Mucosa of stomach (tissue), 1 donor: ENCODE data around the gene TGM6.

Experiments
- H3K27me3 ChIP-seq: one replicate; pipeline ENCODE4 v1.7.0; 2013; ENCODE audit warnings: mild to moderate bottlenecking, low read length; ENCODE audit not compliant: control insufficient read depth, insufficient read depth
- H3K36me3 ChIP-seq: one replicate; pipeline ENCODE4 v1.7.0; 2013; ENCODE audit warnings: low read length; ENCODE audit not compliant: control insufficient read depth, insufficient read depth
- H3K4me1 ChIP-seq: one replicate; pipeline ENCODE4 v1.7.0; 2013; ENCODE audit warnings: mild to moderate bottlenecking, low read length; ENCODE audit not compliant: control insufficient read depth, insufficient read depth
- H3K4me3 ChIP-seq: one replicate; pipeline ENCODE4 v1.7.0; 2013; ENCODE audit warnings: low read length
- H3K9ac ChIP-seq: one replicate; pipeline ENCODE4 v1.7.0; 2013; ENCODE audit warnings: mild to moderate bottlenecking, low read length, moderate library complexity
- H3K9me3 ChIP-seq: one replicate; pipeline ENCODE4 v1.7.0; 2013; ENCODE audit warnings: mild to moderate bottlenecking, low read length, moderate library complexity; ENCODE audit not compliant: control insufficient read depth
- donor health status: Pancreatic carcinoma.

The TGM6 gene

GRCh38 chr20:2446845-2447244, 66.1 kb downstream of the TGM6 start:
- no peak overlapping the region for H3K4me3 ChIP-seq
- no peaks in the 10 kb centered on the region for H3K36me3 ChIP-seq
- no peaks in the 10 kb centered on the region for H3K4me1 ChIP-seq
- H3K9ac ChIP-seq, result no peak overlapping the region
- H3K27me3 ChIP-seq, result no peaks in the 10 kb centered on the region
- no peaks in the 10 kb centered on the region for H3K9me3 ChIP-seq

DNA sequence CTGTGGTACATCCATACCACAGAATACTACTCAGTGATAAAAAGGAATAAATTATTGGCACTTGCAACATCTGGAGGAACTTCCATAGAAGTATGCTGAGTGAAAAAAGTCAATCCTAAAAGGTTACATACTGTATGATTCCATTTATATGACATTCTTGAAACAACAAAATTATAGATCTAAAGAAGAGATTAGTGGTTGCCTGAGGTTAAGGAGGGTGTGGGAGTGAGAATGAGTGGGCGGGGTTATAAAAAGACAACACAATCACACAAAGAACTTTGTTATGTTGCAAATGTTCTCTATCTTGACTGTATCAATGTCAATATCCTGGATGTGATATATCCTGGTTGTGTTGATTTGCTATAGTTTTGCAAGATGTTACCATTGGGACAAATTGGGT, 68.7 kb downstream of the TGM6 start:
- no peaks in the 10 kb centered on the region for H3K4me1 ChIP-seq
- no peaks in the 10 kb centered on the region for H3K9me3 ChIP-seq

DNA sequence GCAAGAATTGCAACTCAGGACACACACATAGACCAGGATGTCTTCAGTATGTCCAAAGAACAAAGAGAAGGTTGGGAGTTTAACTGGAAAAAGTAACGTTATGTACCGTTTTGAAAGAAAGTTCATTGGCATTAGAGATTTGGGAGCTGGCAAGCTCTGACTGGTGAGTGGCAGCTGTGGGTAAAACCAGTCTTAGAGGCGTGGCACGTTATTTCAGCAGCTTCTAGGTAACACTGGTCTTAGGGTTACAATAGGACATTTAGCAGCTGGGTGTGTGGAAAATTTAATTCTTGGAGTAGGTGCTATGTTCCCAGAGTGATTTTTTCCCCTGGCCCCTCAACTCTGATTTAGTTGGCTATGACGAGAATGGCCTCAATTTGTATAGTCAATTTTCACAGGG, 70.7 kb downstream of the TGM6 start:
- H3K4me1 ChIP-seq, result no peaks in the 10 kb centered on the region
- no peaks in the 10 kb centered on the region for H3K27me3 ChIP-seq
- no peak overlapping the region for H3K4me3 ChIP-seq
- H3K9me3 ChIP-seq, result no peaks in the 10 kb centered on the region
- no peaks in the 10 kb centered on the region for H3K36me3 ChIP-seq
- no peak overlapping the region for H3K9ac ChIP-seq

More for the DNA sequence above, 68.7 kb downstream of the TGM6 start:
- Histone ChIP-seq H3K27me3 (no peaks in the 10 kb centered on the region), H3K4me3 (no peak overlapping the region), H3K9ac (no peak overlapping the region), H3K36me3 (no peaks in the 10 kb centered on the region)

- no peaks in the 10 kb centered on the region for H3K36me3 ChIP-seq
- no peaks in the 10 kb centered on the region for H3K4me1 ChIP-seq
- H3K4me3 ChIP-seq, result no peak overlapping the region
- no peaks in the 10 kb centered on the region for H3K27me3 ChIP-seq
- H3K9me3 ChIP-seq, result no peaks in the 10 kb centered on the region
- H3K9ac ChIP-seq, result no peak overlapping the region
These were observed 71.4 kb downstream of the TGM6 start for GRCh38 chr20:2451939-2452732.

DNA sequence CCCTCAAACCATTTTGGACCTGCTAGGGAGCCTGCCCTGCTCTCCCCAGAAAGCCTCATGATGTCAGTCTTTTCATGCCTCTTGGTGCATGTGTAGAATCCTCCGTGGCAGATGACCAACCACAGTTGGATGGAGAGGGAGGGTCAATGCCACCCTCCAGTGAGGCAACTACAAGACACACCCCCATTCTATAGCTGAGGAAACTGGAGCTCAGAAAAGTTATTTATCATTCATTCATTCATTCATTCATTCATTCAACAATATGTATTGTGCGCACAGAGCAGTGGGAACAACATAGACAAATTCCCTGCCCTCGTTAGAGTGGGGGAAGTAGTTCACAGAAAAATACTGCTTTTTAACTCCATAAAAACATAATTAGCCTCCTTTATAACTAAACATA, 73.1 kb downstream of the TGM6 start:
- Histone ChIP-seq H3K9ac (no peak overlapping the region), H3K27me3 (no peaks in the 10 kb centered on the region), H3K36me3 (no peaks in the 10 kb centered on the region), H3K4me1 (no peaks in the 10 kb centered on the region), H3K9me3 (no peaks in the 10 kb centered on the region), H3K4me3 (no peak overlapping the region)

DNA sequence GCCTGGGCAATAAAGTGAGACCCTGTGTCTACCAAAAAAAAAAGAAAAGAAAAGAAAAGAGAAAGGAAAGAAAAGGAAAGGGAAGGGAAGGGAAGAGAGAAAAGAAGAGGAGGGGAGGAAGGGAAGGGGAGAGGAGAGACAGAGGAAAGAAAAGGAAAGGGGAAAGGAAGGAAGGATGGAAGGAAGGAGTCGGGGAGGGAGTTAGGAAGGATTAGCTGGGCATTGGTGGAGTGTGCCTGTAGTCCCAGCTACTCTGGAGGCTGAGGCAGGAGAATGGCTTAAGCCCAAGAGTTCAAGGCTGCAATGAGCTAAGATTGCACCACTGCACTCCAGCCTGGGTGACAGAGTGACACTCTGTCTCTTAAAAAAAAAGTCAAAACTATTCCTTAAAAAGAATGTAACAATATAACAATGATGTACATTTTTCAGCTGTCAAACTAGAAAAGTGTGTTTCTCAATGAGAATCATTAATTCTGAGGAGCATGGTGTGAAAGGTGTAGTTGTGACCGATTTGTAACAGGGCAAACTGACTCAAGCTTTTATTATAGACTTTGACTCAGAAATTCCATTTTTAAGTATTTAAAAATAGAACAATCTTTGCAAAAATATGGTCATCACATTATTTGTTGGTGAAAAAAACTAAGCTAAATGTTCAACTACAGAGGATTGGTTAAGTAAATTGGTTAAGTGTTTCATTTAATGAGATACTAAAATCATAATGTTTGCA, 75.2 kb downstream of the TGM6 start:
- Histone ChIP-seq H3K27me3 (no peaks in the 10 kb centered on the region), H3K4me1 (no peaks in the 10 kb centered on the region), H3K9ac (no peak overlapping the region), H3K9me3 (no peaks in the 10 kb centered on the region), H3K4me3 (no peak overlapping the region), H3K36me3 (no peaks in the 10 kb centered on the region)

- Histone ChIP-seq H3K4me1 (no peaks in the 10 kb centered on the region), H3K36me3 (peaks cover 27% of the 10 kb centered on the region)
These were observed 78.3 kb downstream of the TGM6 start for GRCh38 chr20:2458919-2459499.

GRCh38 chr20:2459981-2460751, 79.5 kb downstream of the TGM6 start:
- Histone ChIP-seq H3K4me3 (no peak overlapping the region), H3K9me3 (no peaks in the 10 kb centered on the region), H3K9ac (no peak overlapping the region), H3K4me1 (no peaks in the 10 kb centered on the region), H3K36me3 (peaks cover 30% of the 10 kb centered on the region), H3K27me3 (no peaks in the 10 kb centered on the region)

More at GRCh38 chr20:2458919-2459499, 78.3 kb downstream of the TGM6 start:
- Histone ChIP-seq H3K9me3 (no peaks in the 10 kb centered on the region), H3K4me3 (no peak overlapping the region), H3K27me3 (no peaks in the 10 kb centered on the region), H3K9ac (no peak overlapping the region)

GRCh38 chr20:2460752-2461424, 80.2 kb downstream of the TGM6 start:
- H3K9ac ChIP-seq, result no peak overlapping the region
- no peak overlapping the region for H3K4me3 ChIP-seq
- peaks cover 30% of the 10 kb centered on the region for H3K36me3 ChIP-seq
- no peaks in the 10 kb centered on the region for H3K27me3 ChIP-seq
- no peaks in the 10 kb centered on the region for H3K9me3 ChIP-seq
- no peaks in the 10 kb centered on the region for H3K4me1 ChIP-seq

DNA sequence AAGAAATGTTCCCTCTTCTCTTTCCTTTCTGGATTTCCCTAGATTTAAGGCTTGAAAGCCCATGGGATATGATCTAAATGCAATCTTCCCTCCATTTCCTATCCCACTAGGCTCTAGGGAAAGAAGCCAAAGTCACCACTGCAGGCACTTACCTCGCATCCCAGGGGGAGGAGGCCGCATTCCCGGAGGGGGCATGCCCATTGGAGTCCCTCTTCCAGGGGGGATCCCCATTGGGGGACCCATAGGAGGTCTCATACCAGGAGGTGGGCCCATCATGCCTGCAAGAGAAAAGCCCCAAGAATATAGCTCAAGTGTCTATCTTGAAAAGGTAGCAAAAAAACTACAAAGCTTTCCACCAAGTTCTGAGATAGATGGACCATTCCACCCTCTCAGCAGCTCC, 81.8 kb downstream of the TGM6 start:
- peaks cover 30% of the 10 kb centered on the region for H3K36me3 ChIP-seq
- H3K9me3 ChIP-seq, result no peaks in the 10 kb centered on the region

DNA sequence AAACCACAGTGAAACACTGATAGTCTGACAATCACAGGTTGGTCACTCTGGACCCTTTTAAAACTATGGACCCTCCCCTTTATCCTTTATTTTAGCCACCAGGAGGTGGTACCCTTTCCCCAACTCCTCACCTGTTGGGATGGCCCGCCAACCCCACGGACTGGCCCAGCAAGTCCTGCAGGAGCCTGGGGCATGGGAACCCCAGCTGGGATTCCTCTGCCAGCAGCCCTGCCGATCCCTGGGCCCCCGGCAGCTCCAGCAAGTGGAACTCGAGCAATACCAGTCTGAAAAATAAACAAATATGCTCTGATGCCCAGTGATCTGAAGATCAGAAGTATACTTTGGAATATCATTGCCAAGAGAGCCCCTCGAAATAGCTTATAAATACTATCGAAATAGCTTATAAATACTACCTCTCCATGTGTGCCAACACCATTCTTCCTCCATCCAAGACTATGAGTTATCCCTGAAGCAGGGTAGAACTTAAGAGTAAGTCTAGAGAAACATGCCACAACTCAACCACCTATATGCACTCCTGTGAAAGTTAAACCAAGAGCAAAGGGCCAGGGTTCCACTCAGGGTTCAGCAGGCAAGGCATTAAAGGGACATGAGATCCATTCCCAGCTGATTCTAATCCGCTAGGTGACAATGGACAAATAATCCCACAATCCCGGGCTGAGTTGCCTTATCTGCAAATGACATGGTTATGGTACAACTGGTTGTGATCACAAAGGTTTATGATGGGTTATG, 83.1 kb downstream of the TGM6 start:
- Histone ChIP-seq H3K36me3 (peaks cover 30% of the 10 kb centered on the region), H3K4me1 (peaks cover 3% of the 10 kb centered on the region), H3K9ac (no peak overlapping the region), H3K27me3 (no peaks in the 10 kb centered on the region), H3K9me3 (no peaks in the 10 kb centered on the region), H3K4me3 (no peak overlapping the region)

More for the DNA sequence above, 81.8 kb downstream of the TGM6 start:
- H3K9ac ChIP-seq, result no peak overlapping the region
- no peaks in the 10 kb centered on the region for H3K27me3 ChIP-seq
- H3K4me1 ChIP-seq, result no peaks in the 10 kb centered on the region
- no peak overlapping the region for H3K4me3 ChIP-seq
